WTC11 (cell line): ENCODE results near the gene TMEM25.

Experiments used
- FOXP1 ChIP-seq: sonication (generic); formaldehyde crosslinking; IDR thresholded peaks from 2 replicates; pipeline ENCODE4 v1.8.0; 2022; ENCODE audit warnings: missing genetic modification reagents, mild to moderate bottlenecking, moderate library complexity, borderline replicate concordance
- JAZF1 ChIP-seq: fragments of 250-450 bp; sonication (Bioruptor Pico); IDR thresholded peaks from 2 replicates; pipeline ENCODE4 v1.9.0; 2021; ENCODE audit warnings: moderate library complexity, mild to moderate bottlenecking, inconsistent platforms
- SMAD4 ChIP-seq: sonication (generic); formaldehyde crosslinking; IDR thresholded peaks from 2 replicates; pipeline ENCODE4 v1.8.0; 2022; ENCODE audit warnings: mild to moderate bottlenecking, missing genetic modification reagents
- ZBTB21 ChIP-seq: sonication (generic); formaldehyde crosslinking; IDR thresholded peaks from 2 replicates; pipeline ENCODE4 v1.8.1; 2023; ENCODE audit warnings: mild to moderate bottlenecking, missing genetic modification reagents, borderline replicate concordance
- ZNF263 ChIP-seq: sonication (generic); formaldehyde crosslinking; IDR thresholded peaks from 2 replicates; pipeline ENCODE4 v1.8.1; 2022; ENCODE audit warnings: low read depth, mild to moderate bottlenecking, moderate library complexity, missing genetic modification reagents
- TF ChIP-seq, protein P1 (sequence below): fragments of 200-600 bp; IDR thresholded peaks from 2 replicates; pipeline ENCODE4 v1.8.0; 2022; ENCODE audit warnings: antibody characterized with exemption
- TF ChIP-seq, protein P2 (sequence below): sonication (generic); formaldehyde crosslinking; IDR thresholded peaks from 2 replicates; pipeline ENCODE4 v1.8.1; 2022; ENCODE audit warnings: mild to moderate bottlenecking, missing genetic modification reagents, moderate library complexity, borderline replicate concordance
- TF ChIP-seq, protein P3 (sequence below): sonication (generic); formaldehyde crosslinking; IDR thresholded peaks from 2 replicates; pipeline ENCODE4 v1.8.1; 2022; ENCODE audit warnings: low read depth, mild to moderate bottlenecking, moderate library complexity, missing genetic modification reagents, borderline replicate concordance

DNA sequence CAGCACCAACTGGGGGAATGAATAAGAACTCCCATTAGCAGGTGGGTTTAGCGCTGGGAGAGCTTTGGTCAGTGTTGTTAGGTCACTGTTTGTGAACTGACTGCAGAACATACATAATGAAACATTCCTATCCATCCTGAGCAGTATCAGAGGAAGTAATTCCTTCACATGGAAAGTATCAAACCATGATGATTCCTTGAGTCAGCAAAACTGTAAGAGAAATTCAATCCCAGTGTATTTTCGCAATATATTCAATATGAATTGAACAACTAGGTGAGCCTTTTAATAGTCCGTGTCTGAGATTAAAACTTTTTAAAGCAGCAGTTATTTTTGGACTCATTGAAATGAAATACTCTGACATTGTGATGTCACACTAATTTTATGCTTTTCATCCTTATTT is 46.6 kb upstream of the TMEM25 start:
- TF ChIP-seq, protein P1, sequence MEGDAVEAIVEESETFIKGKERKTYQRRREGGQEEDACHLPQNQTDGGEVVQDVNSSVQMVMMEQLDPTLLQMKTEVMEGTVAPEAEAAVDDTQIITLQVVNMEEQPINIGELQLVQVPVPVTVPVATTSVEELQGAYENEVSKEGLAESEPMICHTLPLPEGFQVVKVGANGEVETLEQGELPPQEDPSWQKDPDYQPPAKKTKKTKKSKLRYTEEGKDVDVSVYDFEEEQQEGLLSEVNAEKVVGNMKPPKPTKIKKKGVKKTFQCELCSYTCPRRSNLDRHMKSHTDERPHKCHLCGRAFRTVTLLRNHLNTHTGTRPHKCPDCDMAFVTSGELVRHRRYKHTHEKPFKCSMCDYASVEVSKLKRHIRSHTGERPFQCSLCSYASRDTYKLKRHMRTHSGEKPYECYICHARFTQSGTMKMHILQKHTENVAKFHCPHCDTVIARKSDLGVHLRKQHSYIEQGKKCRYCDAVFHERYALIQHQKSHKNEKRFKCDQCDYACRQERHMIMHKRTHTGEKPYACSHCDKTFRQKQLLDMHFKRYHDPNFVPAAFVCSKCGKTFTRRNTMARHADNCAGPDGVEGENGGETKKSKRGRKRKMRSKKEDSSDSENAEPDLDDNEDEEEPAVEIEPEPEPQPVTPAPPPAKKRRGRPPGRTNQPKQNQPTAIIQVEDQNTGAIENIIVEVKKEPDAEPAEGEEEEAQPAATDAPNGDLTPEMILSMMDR, result no peak
- TF ChIP-seq ZNF263 (CRISPR knock-in tag) (no peak), ZBTB21 (CRISPR knock-in tag) (no peak), JAZF1 (CRISPR knock-in tag) (no peak), FOXP1 (CRISPR knock-in tag) (no peak), SMAD4 (CRISPR knock-in tag) (no peak)
- TF ChIP-seq, protein P2, sequence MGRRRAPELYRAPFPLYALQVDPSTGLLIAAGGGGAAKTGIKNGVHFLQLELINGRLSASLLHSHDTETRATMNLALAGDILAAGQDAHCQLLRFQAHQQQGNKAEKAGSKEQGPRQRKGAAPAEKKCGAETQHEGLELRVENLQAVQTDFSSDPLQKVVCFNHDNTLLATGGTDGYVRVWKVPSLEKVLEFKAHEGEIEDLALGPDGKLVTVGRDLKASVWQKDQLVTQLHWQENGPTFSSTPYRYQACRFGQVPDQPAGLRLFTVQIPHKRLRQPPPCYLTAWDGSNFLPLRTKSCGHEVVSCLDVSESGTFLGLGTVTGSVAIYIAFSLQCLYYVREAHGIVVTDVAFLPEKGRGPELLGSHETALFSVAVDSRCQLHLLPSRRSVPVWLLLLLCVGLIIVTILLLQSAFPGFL (CRISPR knock-in tag), result no peak
- TF ChIP-seq, protein P3, sequence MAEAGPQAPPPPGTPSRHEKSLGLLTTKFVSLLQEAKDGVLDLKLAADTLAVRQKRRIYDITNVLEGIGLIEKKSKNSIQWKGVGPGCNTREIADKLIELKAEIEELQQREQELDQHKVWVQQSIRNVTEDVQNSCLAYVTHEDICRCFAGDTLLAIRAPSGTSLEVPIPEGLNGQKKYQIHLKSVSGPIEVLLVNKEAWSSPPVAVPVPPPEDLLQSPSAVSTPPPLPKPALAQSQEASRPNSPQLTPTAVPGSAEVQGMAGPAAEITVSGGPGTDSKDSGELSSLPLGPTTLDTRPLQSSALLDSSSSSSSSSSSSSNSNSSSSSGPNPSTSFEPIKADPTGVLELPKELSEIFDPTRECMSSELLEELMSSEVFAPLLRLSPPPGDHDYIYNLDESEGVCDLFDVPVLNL (CRISPR knock-in tag), result no peak
